Testis (tissue), 3 donors: Measurements from ENCODE around the gene COL5A2. TPM values are rescaled to one million over a fixed set of nuclear protein-coding genes. Genes with fewer than 3 reads are reported as not detected.

Experiments used
- DNase-seq: peaks from one replicate; pipeline ENCODE4 v3.0.0-alpha.2; 2019
- H3K27ac ChIP-seq, 2 donors: fragments of 200-600 bp; sonication (generic); one replicate each; pipeline ENCODE4 v1.5.1; 2019
- H3K27me3 ChIP-seq: fragments of 200-600 bp; sonication (generic); one replicate; pipeline ENCODE4 v1.5.1; 2019
- H3K36me3 ChIP-seq: fragments of 200-600 bp; sonication (generic); one replicate; pipeline ENCODE4 v1.5.1; 2017; ENCODE audit warnings: low read depth; ENCODE audit errors: missing control alignments
- H3K4me1 ChIP-seq: fragments of 200-600 bp; sonication (generic); one replicate; pipeline ENCODE4 v1.5.1; 2019
- H3K4me3 ChIP-seq, 2 donors: fragments of 200-600 bp; sonication (generic); one replicate each; pipeline ENCODE4 v1.5.1; 2017 to 2019
- H3K9me3 ChIP-seq: fragments of 200-600 bp; sonication (generic); one replicate; pipeline ENCODE4 v1.5.1; 2017
- CTCF ChIP-seq, 3 experiments: fragments of 450-650 bp in 2 of 3; fragments of 200-600 bp in 1 of 3; sonication (generic) in 1 of 3; IDR thresholded peaks; one replicate each; pipeline ENCODE4 v1.5.1; 2016 to 2019; ENCODE audit warnings: antibody characterized with exemption in 3 of 3, mild to moderate bottlenecking in 2 of 3, moderate library complexity in 1 of 3
- POLR2A ChIP-seq: fragments of 450-650 bp; IDR thresholded peaks from one replicate; pipeline ENCODE4 v1.6.1; 2017; ENCODE audit warnings: antibody characterized with exemption, mild to moderate bottlenecking, moderate library complexity
- WGBS, 2 donors: methylation state at CpG; one replicate each; pipeline ENCODE4 v1.1.5; 2018; 5-methylcytosine and 5-hydroxymethylcytosine counted together
- intact Hi-C: fragments of 100-400 bp; cut with DNase I; formaldehyde crosslinking; loops from one replicate; pipeline ENCODE4 v1.15.1; 2023; ENCODE audit warnings: low total_unique reads
- polyA plus RNA-seq: library from polyadenylated mRNA; stranded (reverse); fragments of 350-450 nt; fragmentation: Illumina TruSeq; extraction: RNeasy Lipid Tissue Mini Kit (QIAGEN cat#74804); gene quantifications from one replicate; pipeline ENCODE4 v1.2.3, GENCODE V29; 2014; ENCODE audit warnings: low read depth, low replicate concordance; ENCODE audit not compliant: insufficient read depth
- total RNA-seq, 2 donors: library from RNA; depleted of rRNA; stranded (reverse); fragments of >200 nt; gene quantifications; one replicate each; pipeline ENCODE4 v1.2.3, GENCODE V29; 2016

The COL5A2 gene
- total and polyA plus RNA-seq, 3 donors from 2014 or later, result 12.9 to 24.7 (median 15.7) TPM

GRCh38 chr2:189102735-189103134 lies 76.8 kb downstream of the COL5A2 start:
- Histone ChIP-seq H3K4me3 (no peak overlapping the region), H3K36me3 (no peaks in the 10 kb centered on the region), H3K4me1 (no peaks in the 10 kb centered on the region), H3K27me3 (no peaks in the 10 kb centered on the region), H3K9me3 (no peaks in the 10 kb centered on the region), H3K27ac (no peak overlapping the region)
- TF ChIP-seq POLR2A, result no peak
- no peak for TF ChIP-seq CTCF (IDR thresholded peaks at IDR 0.05)
- 83 to 85% methylated on average over 3 of the region's 3 CpGs for WGBS, 2 donors
- DNase-seq, result no peak
- intact Hi-C loops, result no loop called here

- no peaks in the 10 kb centered on the region for H3K9me3 ChIP-seq
- no peak overlapping the region for H3K27ac ChIP-seq
- intact Hi-C loops, result loop anchor here (10.0 kb wide), 1 partner anchor 317 kb away; no protein-coding TSS in a partner anchor
- no peaks in the 10 kb centered on the region for H3K36me3 ChIP-seq
- no peak overlapping the region for H3K4me3 ChIP-seq
- peaks cover 5% of the 10 kb centered on the region for H3K4me1 ChIP-seq
- TF ChIP-seq CTCF (IDR thresholded peaks at IDR 0.05) (no peak), POLR2A (no peak)
- no peak for DNase-seq
- H3K27me3 ChIP-seq, result no peaks in the 10 kb centered on the region
- WGBS, 2 donors, result 54 to 63% methylated on average over 1 of the region's 1 CpG
Observed at GRCh38 chr2:189097934-189098333, 81.6 kb downstream of the COL5A2 start.

- H3K36me3 ChIP-seq, result no peaks in the 10 kb centered on the region
- peaks cover 5% of the 10 kb centered on the region for H3K4me1 ChIP-seq
- H3K27ac ChIP-seq, result no peak overlapping the region
- WGBS, 2 donors, result 76 to 78% methylated on average over 4 of the region's 4 CpGs
- TF ChIP-seq POLR2A (no peak), CTCF (IDR thresholded peaks at IDR 0.05) (no peak)
- H3K27me3 ChIP-seq, result no peaks in the 10 kb centered on the region
- no peak overlapping the region for H3K4me3 ChIP-seq
- no peaks in the 10 kb centered on the region for H3K9me3 ChIP-seq
- DNase-seq, result no peak
- intact Hi-C loops, result loop anchor here (10.0 kb wide), 1 partner anchor 318 kb away; no protein-coding TSS in a partner anchor
Observed at GRCh38 chr2:189096769-189097447, 82.7 kb downstream of the COL5A2 start.

GRCh38 chr2:189095101-189095500 lies 84.5 kb downstream of the COL5A2 start:
- no peak overlapping the region for H3K4me3 ChIP-seq
- intact Hi-C loops, result loop anchor here (10.0 kb wide), 1 partner anchor 320 kb away; no protein-coding TSS in a partner anchor
- H3K27ac ChIP-seq, result no peak overlapping the region

More at GRCh38 chr2:189095101-189095500, 84.5 kb downstream of the COL5A2 start:
- WGBS, 2 donors, result 76 to 82% methylated on average over 3 of the region's 3 CpGs
- DNase-seq, result no peak
- Histone ChIP-seq H3K36me3 (no peaks in the 10 kb centered on the region), H3K4me1 (peaks cover 5% of the 10 kb centered on the region), H3K9me3 (no peaks in the 10 kb centered on the region), H3K27me3 (no peaks in the 10 kb centered on the region)
- TF ChIP-seq POLR2A, result no peak
- TF ChIP-seq CTCF (IDR thresholded peaks at IDR 0.05), result no peak
